HepG2 (cell line): ENCODE results near the gene JMJD4. TPM values are rescaled to one million over a fixed set of nuclear protein-coding genes. Genes with fewer than 3 reads are reported as not detected.
A peak's percentile ranks its signal among the peaks of the same experiment; 100 is the strongest.

ENCODE experiments used
- BRCA1 ChIP-seq: sonication (generic); formaldehyde crosslinking; IDR thresholded peaks from 2 replicates; pipeline ENCODE4 v1.4.0; 2020; ENCODE audit warnings: missing genetic modification reagents
- KLF13 ChIP-seq: sonication (generic); formaldehyde crosslinking; IDR thresholded peaks from 2 replicates; pipeline ENCODE4 v1.4.0; 2020; ENCODE audit warnings: mild to moderate bottlenecking, missing genetic modification reagents
- MIXL1 ChIP-seq: IDR thresholded peaks from 2 replicates; pipeline ENCODE4 v1.6.1; 2016
- RFX3 ChIP-seq: IDR thresholded peaks from 2 replicates; pipeline ENCODE4 v1.6.1; 2016; ENCODE audit warnings: missing biosample characterization, missing genetic modification reagents
- SMAD1 ChIP-seq: sonication (generic); formaldehyde crosslinking; IDR thresholded peaks from 2 replicates; pipeline ENCODE4 v1.4.0; 2020; ENCODE audit warnings: missing genetic modification reagents, low read depth, mild to moderate bottlenecking, borderline replicate concordance
- SOX6 ChIP-seq, 2 experiments: fragments of 450-650 bp in 1 of 2; sonication (generic) in 1 of 2; formaldehyde crosslinking in 1 of 2; IDR thresholded peaks; 2 replicates each; pipeline versions ENCODE4 v1.4.0 to v1.6.1; 2017 to 2020; ENCODE audit warnings: antibody characterized with exemption in 1 of 2, mild to moderate bottlenecking in 1 of 2, missing genetic modification reagents in 1 of 2
- SP2 ChIP-seq: sonication (generic); formaldehyde crosslinking; IDR thresholded peaks from 2 replicates; pipeline ENCODE4 v1.5.1; 2020; ENCODE audit warnings: mild to moderate bottlenecking, missing genetic modification reagents
- ZBTB7A ChIP-seq: sonication (generic); formaldehyde crosslinking; IDR thresholded peaks from 2 replicates; pipeline ENCODE4 v1.8.0; 2022; ENCODE audit warnings: mild to moderate bottlenecking, missing genetic modification reagents
- ZFP41 ChIP-seq: sonication (generic); formaldehyde crosslinking; IDR thresholded peaks from 2 replicates; pipeline ENCODE4 v1.4.0; 2020; ENCODE audit warnings: mild to moderate bottlenecking, missing genetic modification reagents, borderline replicate concordance
- ZNF333 ChIP-seq: sonication (generic); formaldehyde crosslinking; IDR thresholded peaks from 2 replicates; pipeline ENCODE4 v1.4.0; 2020; ENCODE audit warnings: mild to moderate bottlenecking, missing genetic modification reagents, borderline replicate concordance
- ZNF556 ChIP-seq: sonication (generic); formaldehyde crosslinking; IDR thresholded peaks from 2 replicates; pipeline ENCODE4 v1.4.0; 2020; ENCODE audit warnings: mild to moderate bottlenecking, missing genetic modification reagents, borderline replicate concordance
- polyA plus RNA-seq, 8 experiments: library from polyadenylated mRNA; depleted of rRNA in 3 of 8; stranded (reverse) in 7 of 8; unstranded in 1 of 8; fragments of >200 nt; fragmentation: Illumina TruSeq in 4 of 8; extraction: Trizol in 4 of 8; gene quantifications; 2 replicates each; pipeline versions ENCODE4 v1.2.1 to v1.2.3, GENCODE V29; 2011 to 2016; ENCODE audit warnings: low read depth in 4 of 8, missing spikeins in 1 of 8, mixed read lengths in 1 of 8; ENCODE audit not compliant: insufficient read depth in 1 of 8
- total RNA-seq, 5 experiments: library from RNA; depleted of rRNA; stranded (reverse); fragments of >200 nt; fragmentation: Illumina TruSeq; extraction: Trizol; gene quantifications; 2 replicates each; pipeline ENCODE4 v1.2.3, GENCODE V29; 2016; ENCODE audit warnings: low read depth in 1 of 5
- TF ChIP-seq, protein P1 (sequence below): sonication (generic); formaldehyde crosslinking; IDR thresholded peaks from 2 replicates; pipeline ENCODE4 v1.4.0; 2020; ENCODE audit warnings: missing genetic modification reagents
- TF ChIP-seq, protein P2 (sequence below): sonication (generic); formaldehyde crosslinking; IDR thresholded peaks from 2 replicates; pipeline ENCODE4 v1.5.1; 2020; ENCODE audit warnings: mild to moderate bottlenecking, missing genetic modification reagents, moderate library complexity

JMJD4 gene
- total and polyA plus RNA-seq, 2 of the 13 experiments (the other 11 are each of a cell fraction or from before 2014, with no cell fraction given): 10.2 to 29.0 TPM

DNA sequence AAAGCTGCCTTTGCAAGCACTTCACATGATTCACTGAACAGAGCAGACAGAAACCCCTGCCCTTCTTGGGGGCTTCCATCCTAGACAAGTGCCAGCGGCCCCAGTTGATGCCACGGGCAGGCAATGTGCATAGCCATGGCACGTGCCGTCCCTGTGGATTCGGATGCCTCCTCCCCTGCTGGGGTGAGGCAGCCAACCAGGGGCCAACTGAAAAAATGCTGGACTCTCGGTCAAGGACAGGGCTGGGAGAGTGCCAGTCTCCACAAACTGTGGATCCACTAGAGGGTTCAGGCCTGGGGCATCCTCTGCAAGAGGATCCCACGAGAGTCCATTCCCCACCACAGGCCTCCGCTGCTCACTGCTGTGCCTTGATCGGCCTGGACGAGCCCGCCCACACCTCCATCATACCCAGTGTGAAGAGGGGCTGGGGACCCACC is 3.8 kb downstream of the JMJD4 start (continued):
- TF ChIP-seq, protein P1, sequence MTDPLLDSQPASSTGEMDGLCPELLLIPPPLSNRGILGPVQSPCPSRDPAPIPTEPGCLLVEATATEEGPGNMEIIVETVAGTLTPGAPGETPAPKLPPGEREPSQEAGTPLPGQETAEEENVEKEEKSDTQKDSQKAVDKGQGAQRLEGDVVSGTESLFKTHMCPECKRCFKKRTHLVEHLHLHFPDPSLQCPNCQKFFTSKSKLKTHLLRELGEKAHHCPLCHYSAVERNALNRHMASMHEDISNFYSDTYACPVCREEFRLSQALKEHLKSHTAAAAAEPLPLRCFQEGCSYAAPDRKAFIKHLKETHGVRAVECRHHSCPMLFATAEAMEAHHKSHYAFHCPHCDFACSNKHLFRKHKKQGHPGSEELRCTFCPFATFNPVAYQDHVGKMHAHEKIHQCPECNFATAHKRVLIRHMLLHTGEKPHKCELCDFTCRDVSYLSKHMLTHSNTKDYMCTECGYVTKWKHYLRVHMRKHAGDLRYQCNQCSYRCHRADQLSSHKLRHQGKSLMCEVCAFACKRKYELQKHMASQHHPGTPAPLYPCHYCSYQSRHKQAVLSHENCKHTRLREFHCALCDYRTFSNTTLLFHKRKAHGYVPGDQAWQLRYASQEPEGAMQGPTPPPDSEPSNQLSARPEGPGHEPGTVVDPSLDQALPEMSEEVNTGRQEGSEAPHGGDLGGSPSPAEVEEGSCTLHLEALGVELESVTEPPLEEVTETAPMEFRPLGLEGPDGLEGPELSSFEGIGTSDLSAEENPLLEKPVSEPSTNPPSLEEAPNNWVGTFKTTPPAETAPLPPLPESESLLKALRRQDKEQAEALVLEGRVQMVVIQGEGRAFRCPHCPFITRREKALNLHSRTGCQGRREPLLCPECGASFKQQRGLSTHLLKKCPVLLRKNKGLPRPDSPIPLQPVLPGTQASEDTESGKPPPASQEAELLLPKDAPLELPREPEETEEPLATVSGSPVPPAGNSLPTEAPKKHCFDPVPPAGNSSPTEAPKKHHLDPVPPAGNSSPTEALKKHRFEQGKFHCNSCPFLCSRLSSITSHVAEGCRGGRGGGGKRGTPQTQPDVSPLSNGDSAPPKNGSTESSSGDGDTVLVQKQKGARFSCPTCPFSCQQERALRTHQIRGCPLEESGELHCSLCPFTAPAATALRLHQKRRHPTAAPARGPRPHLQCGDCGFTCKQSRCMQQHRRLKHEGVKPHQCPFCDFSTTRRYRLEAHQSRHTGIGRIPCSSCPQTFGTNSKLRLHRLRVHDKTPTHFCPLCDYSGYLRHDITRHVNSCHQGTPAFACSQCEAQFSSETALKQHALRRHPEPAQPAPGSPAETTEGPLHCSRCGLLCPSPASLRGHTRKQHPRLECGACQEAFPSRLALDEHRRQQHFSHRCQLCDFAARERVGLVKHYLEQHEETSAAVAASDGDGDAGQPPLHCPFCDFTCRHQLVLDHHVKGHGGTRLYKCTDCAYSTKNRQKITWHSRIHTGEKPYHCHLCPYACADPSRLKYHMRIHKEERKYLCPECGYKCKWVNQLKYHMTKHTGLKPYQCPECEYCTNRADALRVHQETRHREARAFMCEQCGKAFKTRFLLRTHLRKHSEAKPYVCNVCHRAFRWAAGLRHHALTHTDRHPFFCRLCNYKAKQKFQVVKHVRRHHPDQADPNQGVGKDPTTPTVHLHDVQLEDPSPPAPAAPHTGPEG (CRISPR knock-in tag): no peak
- TF ChIP-seq KLF13 (CRISPR knock-in tag): no peak
- TF ChIP-seq ZNF556 (CRISPR knock-in tag): no peak
- TF ChIP-seq BRCA1: no peak
- no peak for TF ChIP-seq ZNF333 (CRISPR knock-in tag)
- TF ChIP-seq SOX6 (IDR thresholded peaks at IDR 0.05): no peak
- TF ChIP-seq SOX6 (CRISPR knock-in tag; IDR thresholded peaks at IDR 0.05): no peak
- TF ChIP-seq ZFP41 (CRISPR knock-in tag): no peak
- TF ChIP-seq RFX3 (CRISPR knock-in tag): no peak
- no peak for TF ChIP-seq SMAD1 (CRISPR knock-in tag)
- TF ChIP-seq, protein P2, sequence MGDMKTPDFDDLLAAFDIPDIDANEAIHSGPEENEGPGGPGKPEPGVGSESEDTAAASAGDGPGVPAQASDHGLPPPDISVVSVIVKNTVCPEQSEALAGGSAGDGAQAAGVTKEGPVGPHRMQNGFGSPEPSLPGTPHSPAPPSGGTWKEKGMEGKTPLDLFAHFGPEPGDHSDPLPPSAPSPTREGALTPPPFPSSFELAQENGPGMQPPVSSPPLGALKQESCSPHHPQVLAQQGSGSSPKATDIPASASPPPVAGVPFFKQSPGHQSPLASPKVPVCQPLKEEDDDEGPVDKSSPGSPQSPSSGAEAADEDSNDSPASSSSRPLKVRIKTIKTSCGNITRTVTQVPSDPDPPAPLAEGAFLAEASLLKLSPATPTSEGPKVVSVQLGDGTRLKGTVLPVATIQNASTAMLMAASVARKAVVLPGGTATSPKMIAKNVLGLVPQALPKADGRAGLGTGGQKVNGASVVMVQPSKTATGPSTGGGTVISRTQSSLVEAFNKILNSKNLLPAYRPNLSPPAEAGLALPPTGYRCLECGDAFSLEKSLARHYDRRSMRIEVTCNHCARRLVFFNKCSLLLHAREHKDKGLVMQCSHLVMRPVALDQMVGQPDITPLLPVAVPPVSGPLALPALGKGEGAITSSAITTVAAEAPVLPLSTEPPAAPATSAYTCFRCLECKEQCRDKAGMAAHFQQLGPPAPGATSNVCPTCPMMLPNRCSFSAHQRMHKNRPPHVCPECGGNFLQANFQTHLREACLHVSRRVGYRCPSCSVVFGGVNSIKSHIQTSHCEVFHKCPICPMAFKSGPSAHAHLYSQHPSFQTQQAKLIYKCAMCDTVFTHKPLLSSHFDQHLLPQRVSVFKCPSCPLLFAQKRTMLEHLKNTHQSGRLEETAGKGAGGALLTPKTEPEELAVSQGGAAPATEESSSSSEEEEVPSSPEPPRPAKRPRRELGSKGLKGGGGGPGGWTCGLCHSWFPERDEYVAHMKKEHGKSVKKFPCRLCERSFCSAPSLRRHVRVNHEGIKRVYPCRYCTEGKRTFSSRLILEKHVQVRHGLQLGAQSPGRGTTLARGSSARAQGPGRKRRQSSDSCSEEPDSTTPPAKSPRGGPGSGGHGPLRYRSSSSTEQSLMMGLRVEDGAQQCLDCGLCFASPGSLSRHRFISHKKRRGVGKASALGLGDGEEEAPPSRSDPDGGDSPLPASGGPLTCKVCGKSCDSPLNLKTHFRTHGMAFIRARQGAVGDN (CRISPR knock-in tag): peak; percentile 44; the same call in 1 of the 2 replicates
- no peak for TF ChIP-seq ZBTB7A (CRISPR knock-in tag)
- TF ChIP-seq SP2 (CRISPR knock-in tag): no peak
- TF ChIP-seq MIXL1: no peak
